Adrenal gland (tissue), 12 donors: Measurements from ENCODE around the gene RNF217. TPM values are rescaled to one million over a fixed set of nuclear protein-coding genes. Genes with fewer than 3 reads are reported as not detected.

Experiments used
- DNase-seq, 7 donors: peaks; one replicate each; pipeline ENCODE4 v3.0.0-alpha.2; 2019 to 2020
- H3K27ac ChIP-seq, 5 donors: fragments of 200-600 bp; sonication (generic) in 4 of 5; 1 replicate in 3 of 5; 2 replicates in 2 of 5; pipeline versions ENCODE4 v1.5.1 to v1.8.0; 2016 to 2020; ENCODE audit warnings: mild to moderate bottlenecking in 1 of 5
- H3K27me3 ChIP-seq: fragments of 200-600 bp; 2 replicates; pipeline ENCODE4 v1.8.0; 2021
- H3K36me3 ChIP-seq, 2 donors: fragments of 200-600 bp; replicated peaks in 1 of 2; 1 replicate in 1 of 2; 2 replicates in 1 of 2; pipeline versions ENCODE4 v1.5.1 to v1.8.0; 2018 to 2022
- H3K4me1 ChIP-seq, 2 donors: fragments of 200-600 bp; replicated peaks in 1 of 2; 1 replicate in 1 of 2; 2 replicates in 1 of 2; pipeline versions ENCODE4 v1.5.1 to v1.8.0; 2018 to 2021
- H3K4me3 ChIP-seq, 4 donors: fragments of 200-600 bp; sonication (generic) in 3 of 4; one replicate each; pipeline ENCODE4 v1.5.1; 2016 to 2018
- H3K9me3 ChIP-seq, 3 donors: fragments of 200-600 bp; sonication (generic) in 1 of 3; replicated peaks in 1 of 3; 1 replicate in 2 of 3; 2 replicates in 1 of 3; pipeline versions ENCODE4 v1.5.1 to v1.8.0; 2016 to 2021
- POLR2A ChIP-seq, 2 donors: fragments of 450-650 bp; IDR thresholded peaks; one replicate each; pipeline ENCODE4 v1.6.1; 2017; ENCODE audit warnings: antibody characterized with exemption in 2 of 2, mild to moderate bottlenecking in 2 of 2, moderate library complexity in 1 of 2
- WGBS, 4 donors: extraction: QIAGEN DNeasy Blood & Tissue Kit in 2 of 4; methylation state at CpG; one replicate each; pipeline versions ENCODE4 v1.1.5 to v1.1.7; 2013 to 2017; 5-methylcytosine and 5-hydroxymethylcytosine counted together
- intact Hi-C, 2 donors: fragments of 100-400 bp; cut with DNase I; formaldehyde crosslinking; loops; one replicate each; pipeline versions ENCODE4 v1.14.1 to v1.15.0; 2022 to 2023
- polyA plus RNA-seq, 3 donors: library from polyadenylated mRNA; stranded (reverse); fragments of 200-250 nt in 2 of 3; fragments of 350-450 nt in 1 of 3; fragmentation: Illumina TruSeq in 1 of 3; extraction: RNeasy Lipid Tissue Mini Kit (QIAGEN cat#74804) in 1 of 3; gene quantifications; one replicate each; pipeline ENCODE4 v1.2.3, GENCODE V29; 2013 to 2014
- total RNA-seq, 9 donors: library from RNA; depleted of rRNA in 4 of 9; stranded (reverse); fragments of >200 nt in 4 of 9; fragments of 120-200 nt in 1 of 9; fragmentation: NEBNext Ultra II Directional in 1 of 9; extraction: Animal tissue kit (Norgen Biotek cat#: 25700) in 1 of 9; gene quantifications; one replicate each; pipeline versions ENCODE4 v1.1.0 to v1.2.4, GENCODE V29; 2013 to 2023
- TF ChIP-seq, protein P1 (sequence below), 6 experiments: fragments of 450-650 bp in 4 of 6; fragments of 200-600 bp in 2 of 6; sonication (generic) in 1 of 6; IDR thresholded peaks; 1 replicate in 5 of 6; 2 replicates in 1 of 6; pipeline versions ENCODE4 v1.5.1 to v1.8.0; 2016 to 2021; ENCODE audit warnings: antibody characterized with exemption in 6 of 6, mild to moderate bottlenecking in 2 of 6, moderate library complexity in 1 of 6
- donor health status: healthy with polysubstance abuse.
- donor health status: Bipolar disorder and iron deficiency.
- donor health status: DM: yes; HTN: yes; CAD: no.
- donor health status: DM: no; HTN: no; CAD: no.
- donor health status: DM: no; HTN: no; CAD: no.
- donor health status: DM: yes; HTN: yes; CAD: no.

RNF217 gene
- total and polyA plus RNA-seq, 12 donors = 4.6 to 23.0 (median 11.5) TPM

- intact Hi-C loops = no loop called here
Measured at GRCh38 chr6:124986164-124986563, 23.9 kb downstream of the RNF217 start.

DNA sequence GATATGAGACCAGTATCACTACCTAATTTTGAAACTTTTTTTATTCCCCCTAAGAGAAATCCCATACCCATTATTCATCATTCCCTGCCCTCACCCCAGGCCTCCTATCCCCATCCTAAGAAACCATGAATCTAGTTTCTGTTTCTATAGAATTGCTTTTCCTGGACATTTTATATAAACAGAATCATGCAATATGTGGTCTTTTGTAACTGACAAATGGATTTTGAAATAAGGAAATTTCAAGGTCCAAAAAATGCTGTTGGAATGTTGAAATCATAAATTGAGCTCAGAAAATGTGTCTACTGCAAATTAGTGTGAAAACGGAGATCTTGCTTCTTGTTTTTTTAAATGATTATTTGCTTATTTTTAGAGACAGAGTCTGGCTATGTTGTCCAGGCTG lies 25.1 kb downstream of the RNF217 start:
- intact Hi-C loops = no loop called here
- H3K27me3 ChIP-seq = no peaks in the 10 kb centered on the region
- H3K36me3 ChIP-seq = no peaks in the 10 kb centered on the region
- no peak for DNase-seq
- H3K9me3 ChIP-seq = no peaks in the 10 kb centered on the region
- no peak overlapping the region for H3K4me3 ChIP-seq
- TF ChIP-seq, protein P1, sequence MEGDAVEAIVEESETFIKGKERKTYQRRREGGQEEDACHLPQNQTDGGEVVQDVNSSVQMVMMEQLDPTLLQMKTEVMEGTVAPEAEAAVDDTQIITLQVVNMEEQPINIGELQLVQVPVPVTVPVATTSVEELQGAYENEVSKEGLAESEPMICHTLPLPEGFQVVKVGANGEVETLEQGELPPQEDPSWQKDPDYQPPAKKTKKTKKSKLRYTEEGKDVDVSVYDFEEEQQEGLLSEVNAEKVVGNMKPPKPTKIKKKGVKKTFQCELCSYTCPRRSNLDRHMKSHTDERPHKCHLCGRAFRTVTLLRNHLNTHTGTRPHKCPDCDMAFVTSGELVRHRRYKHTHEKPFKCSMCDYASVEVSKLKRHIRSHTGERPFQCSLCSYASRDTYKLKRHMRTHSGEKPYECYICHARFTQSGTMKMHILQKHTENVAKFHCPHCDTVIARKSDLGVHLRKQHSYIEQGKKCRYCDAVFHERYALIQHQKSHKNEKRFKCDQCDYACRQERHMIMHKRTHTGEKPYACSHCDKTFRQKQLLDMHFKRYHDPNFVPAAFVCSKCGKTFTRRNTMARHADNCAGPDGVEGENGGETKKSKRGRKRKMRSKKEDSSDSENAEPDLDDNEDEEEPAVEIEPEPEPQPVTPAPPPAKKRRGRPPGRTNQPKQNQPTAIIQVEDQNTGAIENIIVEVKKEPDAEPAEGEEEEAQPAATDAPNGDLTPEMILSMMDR (IDR thresholded peaks at IDR 0.05) = no peak
- TF ChIP-seq POLR2A (IDR thresholded peaks at IDR 0.05) = no peak
- H3K27ac ChIP-seq = no peak overlapping the region
- 43 to 57% (median 49%) methylated on average over 1 of the region's 1 CpG for WGBS, 4 donors
- peaks cover 0 to 27% of the 10 kb centered on the region in 2 donors for H3K4me1 ChIP-seq

More at GRCh38 chr6:124986164-124986563, 23.9 kb downstream of the RNF217 start:
- no peak overlapping the region for H3K27ac ChIP-seq
- no peak overlapping the region for H3K4me3 ChIP-seq
- no peak for TF ChIP-seq POLR2A (IDR thresholded peaks at IDR 0.05)
- TF ChIP-seq, protein P1 (IDR thresholded peaks at IDR 0.05) = no peak
- no peaks in the 10 kb centered on the region for H3K9me3 ChIP-seq
- DNase-seq = no peak
- no peaks in the 10 kb centered on the region for H3K27me3 ChIP-seq
- H3K4me1 ChIP-seq = peaks cover 0 to 20% of the 10 kb centered on the region in 2 donors
- no peaks in the 10 kb centered on the region for H3K36me3 ChIP-seq

DNA sequence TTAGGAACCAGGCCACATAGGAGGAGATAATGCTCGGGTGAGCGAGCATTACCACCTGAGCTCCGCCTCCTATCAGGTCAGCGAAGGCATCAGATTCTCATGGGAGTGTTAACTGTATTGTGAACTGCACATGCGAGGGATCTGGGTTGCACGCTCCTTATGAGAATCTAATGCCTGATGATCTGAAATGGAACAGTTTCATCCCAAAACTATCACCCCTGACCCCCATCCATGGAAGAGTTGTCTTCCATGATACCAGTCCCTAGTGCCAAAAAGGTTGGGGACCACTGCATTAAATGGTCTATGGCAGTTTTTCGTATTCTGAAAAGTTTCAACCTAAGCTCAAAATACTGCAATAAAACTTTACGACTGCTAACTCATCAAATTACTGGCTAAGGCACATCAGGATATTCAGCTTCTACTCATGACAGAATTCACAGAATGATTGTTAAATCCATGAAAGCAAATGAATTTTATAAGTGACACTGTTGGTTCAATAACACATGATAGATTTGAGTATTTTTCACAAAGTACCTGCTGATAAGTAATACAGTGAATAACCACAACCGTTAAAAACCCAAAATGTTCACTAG lies 25.9 kb downstream of the RNF217 start:
- peaks cover 0 to 27% of the 10 kb centered on the region in 2 donors for H3K4me1 ChIP-seq
- WGBS, 4 donors = 89 to 100% (median 94%) methylated on average over 9 of the region's 9 CpGs
- DNase-seq = no peak
- TF ChIP-seq POLR2A (IDR thresholded peaks at IDR 0.05) = no peak
- TF ChIP-seq, protein P1 (IDR thresholded peaks at IDR 0.05) = no peak
- intact Hi-C loops = no loop called here
- H3K9me3 ChIP-seq = no peaks in the 10 kb centered on the region
- H3K27ac ChIP-seq = no peak overlapping the region
- no peaks in the 10 kb centered on the region for H3K27me3 ChIP-seq
- no peaks in the 10 kb centered on the region for H3K36me3 ChIP-seq
- H3K4me3 ChIP-seq = no peak overlapping the region

DNA sequence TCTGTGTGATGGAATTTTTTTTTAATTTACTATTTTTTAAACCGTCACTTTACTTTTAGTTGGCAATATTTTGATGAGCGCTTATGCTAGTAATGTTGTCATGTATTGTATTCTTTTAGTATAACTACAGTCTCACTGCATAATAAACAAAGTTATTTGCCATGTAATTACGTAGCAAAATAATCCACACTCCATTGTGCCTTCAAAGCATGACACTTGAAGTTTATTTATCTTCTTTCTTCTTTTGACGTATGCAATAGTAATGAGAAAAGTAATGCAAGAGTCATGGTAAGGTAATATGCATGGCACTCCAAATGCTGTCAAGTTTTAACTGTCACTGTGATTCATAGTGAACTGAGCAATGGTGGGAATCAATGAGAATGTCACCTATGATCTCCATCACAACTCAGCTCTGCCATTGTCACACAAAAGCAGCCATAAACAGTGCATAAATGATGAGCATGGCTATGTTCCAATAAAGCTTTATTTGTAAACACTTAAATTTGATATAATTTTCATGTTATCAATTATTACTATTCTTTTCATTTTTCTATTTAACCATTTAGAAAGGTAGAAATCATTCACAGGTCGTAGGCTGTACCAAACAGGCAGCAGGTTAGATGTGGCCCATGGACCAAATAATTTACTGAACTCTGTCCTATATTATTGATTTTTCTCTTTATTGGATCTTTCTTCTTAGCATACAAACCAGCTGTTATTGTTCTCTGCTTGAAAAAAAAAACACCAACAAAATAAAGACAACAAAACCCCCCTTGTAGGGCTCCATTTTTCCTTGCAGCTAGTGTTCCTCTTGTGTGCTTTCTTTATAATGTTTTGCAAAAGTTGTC lies 27.1 kb downstream of the RNF217 start:
- TF ChIP-seq POLR2A (IDR thresholded peaks at IDR 0.05) = no peak
- TF ChIP-seq, protein P1 (IDR thresholded peaks at IDR 0.05) = no peak
- H3K36me3 ChIP-seq = no peaks in the 10 kb centered on the region
- intact Hi-C loops = no loop called here
- H3K4me3 ChIP-seq = no peak overlapping the region
- 79 to 98% (median 93%) methylated on average over 5 of the region's 5 CpGs for WGBS, 4 donors
- no peak for DNase-seq
- peaks cover 0 to 24% of the 10 kb centered on the region in 2 donors for H3K4me1 ChIP-seq
- H3K27me3 ChIP-seq = no peaks in the 10 kb centered on the region
- no peak overlapping the region for H3K27ac ChIP-seq
- no peaks in the 10 kb centered on the region for H3K9me3 ChIP-seq
